NCI-H2029 treated with DMSO at 0.1 percent for 48 hours (cell line): Measurements from ENCODE around the gene RAB11B.
"Not testable (repeated sequence)": the region's sequence is repeated elsewhere in the genome, so short reads cannot be mapped to it uniquely, and the experiment has no call there.

Experiments
- DNase-seq: peaks from one replicate; lab custom pipeline; 2025; lab: John Stamatoyannopoulos, UW

The RAB11B gene

GRCh38 chr19:8389891-8390616 lies at the start of gene RAB11B:
TSS of gene RAB11B (plus strand) at chr19:8390360. CDS start at chr19:8390417, 57 bp downstream.
- DNase-seq = peak; percentile 99

- DNase-seq = not testable (repeated sequence)
Measured at GRCh38 chr19:8341504-8341903, 48.7 kb upstream of the RAB11B start.

GRCh38 chr19:8342316-8342683 lies 47.9 kb upstream of the RAB11B start:
- DNase-seq = no peak

- DNase-seq = peak; percentile 67
Measured at GRCh38 chr19:8342684-8343482, 47.3 kb upstream of the RAB11B start, which contains the start of gene KANK3. TSS of gene KANK3 (minus strand) at chr19:8343262. CDS start at chr19:8337828, 5,434 bp downstream.

- no peak for DNase-seq
Measured at GRCh38 chr19:8343483-8343844, 46.7 kb upstream of the RAB11B start.

GRCh38 chr19:8349629-8350372 lies 40.4 kb upstream of the RAB11B start:
- DNase-seq = not testable (repeated sequence)

- DNase-seq = no peak
Measured at GRCh38 chr19:8352134-8352827, 37.9 kb upstream of the RAB11B start.

GRCh38 chr19:8352845-8353244 lies 37.3 kb upstream of the RAB11B start:
- DNase-seq = not testable (repeated sequence)

- no peak for DNase-seq
Measured at GRCh38 chr19:8355631-8356402, 34.3 kb upstream of the RAB11B start.

GRCh38 chr19:8357007-8357521 lies 33.1 kb upstream of the RAB11B start:
- DNase-seq = no peak

- DNase-seq = no peak
Measured at GRCh38 chr19:8358948-8359347, 31.2 kb upstream of the RAB11B start.

GRCh38 chr19:8360196-8360595 lies 30.0 kb upstream of the RAB11B start:
- DNase-seq = no peak

- DNase-seq = peak; percentile 93
Measured at GRCh38 chr19:8361921-8362793, 28.0 kb upstream of the RAB11B start.

- no peak for DNase-seq
Measured at GRCh38 chr19:8363803-8364771, 26.1 kb upstream of the RAB11B start, which contains the start of gene ANGPTL4. TSS of gene ANGPTL4 (plus strand) at chr19:8364155. CDS start at chr19:8364322, 167 bp downstream.

- no peak for DNase-seq
Measured at GRCh38 chr19:8366121-8366581, 24.0 kb upstream of the RAB11B start.

GRCh38 chr19:8366961-8367326 lies 23.2 kb upstream of the RAB11B start:
- no peak for DNase-seq

GRCh38 chr19:8367327-8368001 lies 22.7 kb upstream of the RAB11B start:
- peak; percentile 54 for DNase-seq
